HG03354 (cell line): ENCODE measurements around the gene SRMS.

Experiments used
- ATAC-seq: cut with Tn5 transposase; IDR thresholded peaks from one replicate; pipeline ENCODE4 v1.9.1; 2021; ENCODE audit warnings: mild to moderate bottlenecking; ENCODE audit not compliant: unreplicated experiment, poor library complexity, severe bottlenecking

The SRMS gene

DNA sequence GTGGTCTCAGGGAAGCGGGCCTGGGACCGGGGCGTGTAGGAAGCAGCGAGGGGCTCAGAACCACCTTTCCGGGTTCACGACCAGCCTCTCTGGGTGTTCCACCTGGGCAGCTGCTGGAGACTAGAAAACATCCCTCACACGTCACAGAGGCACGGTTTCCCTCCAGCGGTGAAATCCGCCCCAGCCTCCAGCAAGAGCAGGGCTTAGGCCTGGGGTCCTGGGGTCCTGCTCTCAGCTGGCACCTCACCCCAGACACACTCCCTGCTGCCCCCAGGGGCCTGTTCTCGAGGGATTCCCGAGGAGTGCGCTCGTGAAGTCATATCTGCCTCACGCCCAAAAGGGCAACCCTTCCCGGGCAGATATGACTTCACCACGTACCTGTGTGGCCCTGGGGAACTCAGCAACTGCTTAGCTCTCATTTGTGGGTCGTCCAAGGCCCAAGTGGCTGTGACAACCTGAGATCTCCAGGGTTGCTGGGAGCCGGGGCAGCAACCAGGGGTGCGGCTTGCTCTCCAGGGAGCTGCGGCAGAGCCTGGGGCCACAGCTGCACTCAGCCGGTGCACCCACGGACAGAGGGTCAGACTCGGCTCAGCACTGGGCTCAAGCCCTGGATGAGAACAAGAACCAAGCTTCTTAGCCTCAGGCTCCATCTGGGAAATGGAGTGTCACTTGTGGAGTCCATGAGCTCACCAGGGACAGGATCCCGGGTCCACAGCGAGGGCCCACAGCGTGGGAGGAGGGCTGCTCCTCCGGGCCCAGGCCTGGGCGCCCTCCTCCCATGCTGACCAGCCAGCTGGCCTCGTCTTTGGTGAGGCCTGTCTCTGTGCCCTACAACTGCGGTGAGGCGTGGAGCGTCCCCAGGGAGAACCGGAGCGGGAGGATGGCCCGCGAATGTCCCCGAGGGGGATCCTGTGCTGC lies 7.1 kb upstream of the SRMS start:
- ATAC-seq, result no peak

DNA sequence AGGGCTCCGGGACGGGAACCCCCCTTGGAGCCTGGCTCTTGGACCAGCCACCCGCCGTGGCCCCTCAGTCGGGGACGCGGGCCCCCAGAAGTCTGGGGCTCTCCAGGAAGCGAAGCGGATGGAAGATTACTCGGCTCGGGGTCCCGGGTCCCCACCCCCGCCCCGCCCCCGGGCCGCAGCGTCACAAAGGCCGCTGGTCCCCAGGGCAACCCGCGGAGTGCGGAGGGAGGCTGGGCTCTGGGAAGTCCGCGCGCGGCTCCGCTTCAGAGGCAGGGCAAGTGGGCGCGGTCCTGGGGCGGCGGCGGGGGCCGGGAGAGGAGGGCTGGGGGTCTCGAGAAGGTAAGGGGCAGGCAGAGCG lies 6.4 kb upstream of the SRMS start, which contains the start of gene FNDC11:
FNDC11 (plus strand) TSS at position 227 of the 358 bp plus-strand sequence. CDS start 1,505 bp downstream, outside the sequence.
- ATAC-seq, result peak; percentile 22

DNA sequence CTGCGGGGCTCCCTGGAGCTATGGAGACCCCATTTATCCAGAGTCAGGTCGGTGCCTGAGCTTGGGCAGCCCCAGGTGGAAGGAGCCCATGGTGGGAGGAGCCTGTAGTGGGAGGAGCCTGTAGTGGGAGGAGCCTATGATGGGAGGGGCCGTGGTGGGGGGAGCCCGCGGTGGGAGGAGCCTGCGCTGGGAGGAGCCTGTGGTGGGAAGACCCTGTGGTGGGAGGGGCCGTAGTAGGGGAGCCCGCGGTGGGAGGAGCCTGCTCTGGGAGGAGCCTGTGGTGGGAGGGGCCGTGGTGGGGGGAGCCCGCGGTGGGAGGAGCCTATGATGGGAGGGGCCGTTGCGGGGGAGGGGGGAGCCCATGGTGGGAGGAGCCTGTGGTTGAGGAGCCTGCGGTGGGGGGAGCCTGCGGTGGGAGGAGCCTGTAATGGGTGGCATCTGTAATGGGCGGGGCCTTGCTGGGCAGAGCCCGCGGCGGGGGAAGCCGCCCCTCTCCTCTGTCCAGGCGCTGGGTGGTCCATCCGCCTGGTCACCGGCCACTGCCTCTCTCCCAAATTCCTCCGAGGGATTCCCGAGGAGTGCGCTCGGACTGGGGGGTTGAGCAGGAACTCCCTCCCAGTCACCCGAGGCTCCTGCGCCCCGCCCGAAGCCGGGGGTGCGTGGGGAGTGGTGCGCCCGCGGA lies 5.8 kb upstream of the SRMS start:
- peak; percentile 49 for ATAC-seq

GRCh38 chr20:63552481-63553249 lies 5.1 kb upstream of the SRMS start:
- ATAC-seq, result peak; percentile 51

GRCh38 chr20:63551068-63551467 lies 3.5 kb upstream of the SRMS start:
- ATAC-seq, result no peak

GRCh38 chr20:63549679-63550282 lies 2.2 kb upstream of the SRMS start:
- no peak for ATAC-seq

GRCh38 chr20:63549019-63549418 lies 1.5 kb upstream of the SRMS start:
- ATAC-seq, result no peak

DNA sequence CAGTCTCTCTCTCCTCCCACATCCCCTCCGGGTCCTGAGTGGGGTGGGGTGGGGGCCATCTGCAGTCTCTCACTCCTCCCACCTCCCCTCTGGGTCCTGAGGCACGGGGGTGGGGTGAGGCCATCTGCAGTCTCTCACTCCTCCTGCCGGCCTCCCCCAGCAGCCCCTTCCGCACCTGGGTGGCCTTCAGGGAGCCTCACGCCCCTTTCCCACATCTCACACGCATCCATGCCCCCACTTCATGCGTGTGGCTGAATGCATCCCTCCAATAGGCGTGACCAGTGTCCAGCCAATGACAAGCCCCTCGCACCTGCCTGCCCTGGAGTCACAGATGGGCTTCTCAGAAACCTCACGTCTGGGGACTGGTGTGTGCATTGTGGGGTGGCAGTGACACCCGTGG lies 993 bp upstream of the SRMS start:
- ATAC-seq, result no peak

DNA sequence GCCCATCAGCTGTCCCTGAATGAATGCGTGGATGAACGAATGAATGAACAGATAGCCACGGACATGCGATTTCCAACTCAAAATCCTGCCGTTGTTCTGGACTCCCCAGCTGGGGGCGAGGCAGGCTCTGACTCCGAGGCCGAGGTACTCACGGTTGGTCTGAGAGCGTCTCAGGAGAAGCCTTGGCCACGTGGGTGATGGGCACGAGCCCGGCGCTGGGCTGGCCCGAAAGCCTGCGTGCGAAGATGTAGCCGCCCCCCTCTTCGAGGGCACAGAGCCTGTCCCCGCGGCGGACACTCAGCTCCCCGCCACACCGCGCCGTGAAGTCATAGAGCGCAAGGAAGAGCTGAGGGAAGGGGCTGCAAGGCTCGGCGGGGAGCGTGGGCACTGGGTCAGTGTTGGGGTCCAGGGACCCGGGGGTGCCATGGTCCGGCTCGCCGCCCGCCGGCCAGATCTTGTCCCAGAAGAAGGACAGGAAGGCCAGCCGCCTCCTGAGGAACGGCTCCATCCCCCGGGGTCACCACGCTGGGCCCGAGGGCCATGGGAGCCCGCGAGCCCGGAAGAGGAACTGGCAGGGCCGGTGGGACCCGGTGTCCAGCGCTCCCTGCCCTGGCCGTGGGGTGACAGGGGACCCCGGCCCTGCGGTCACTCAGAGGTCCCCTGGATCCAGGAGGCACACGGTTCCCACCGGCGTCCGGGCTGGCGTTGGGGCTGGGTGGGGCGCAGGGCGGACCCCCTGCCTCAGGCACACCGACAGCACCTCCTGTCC lies 409 bp downstream of the SRMS start:
- ATAC-seq, result no peak

DNA sequence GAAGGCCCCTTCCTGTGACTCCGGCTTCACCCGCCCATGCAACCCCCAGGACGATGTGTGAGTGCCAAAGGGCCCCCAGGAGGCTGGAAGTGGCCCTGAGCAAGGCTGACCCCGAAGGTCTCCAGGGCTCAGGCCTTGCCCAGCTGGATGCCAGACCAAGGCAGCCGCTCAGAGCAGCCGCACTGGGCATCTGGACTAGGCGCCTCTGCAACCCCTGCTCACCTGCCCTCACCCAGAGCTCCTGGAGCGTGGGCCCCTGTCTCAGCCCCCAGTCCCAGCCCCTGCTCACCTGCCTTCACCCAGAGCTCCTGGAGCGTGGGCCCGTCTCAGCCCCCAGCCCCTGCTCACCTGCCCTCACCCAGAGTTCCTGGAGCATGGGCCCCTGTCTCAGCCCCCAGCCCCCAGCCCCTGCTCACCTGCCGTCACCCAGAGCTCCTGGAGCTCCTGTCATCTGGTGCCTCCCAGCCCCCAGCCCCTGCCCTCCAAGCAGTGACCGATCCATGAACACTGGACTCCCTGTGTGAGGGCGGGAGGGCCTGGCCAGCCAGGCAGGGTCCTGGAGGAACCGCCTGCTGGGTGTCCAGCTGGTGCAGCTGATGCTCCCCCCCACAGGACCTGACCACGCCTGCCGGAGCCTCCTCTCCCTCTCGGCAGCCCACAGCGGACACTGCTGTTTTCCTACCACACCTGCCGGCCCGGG lies 1.1 kb downstream of the SRMS start:
- ATAC-seq, result no peak

DNA sequence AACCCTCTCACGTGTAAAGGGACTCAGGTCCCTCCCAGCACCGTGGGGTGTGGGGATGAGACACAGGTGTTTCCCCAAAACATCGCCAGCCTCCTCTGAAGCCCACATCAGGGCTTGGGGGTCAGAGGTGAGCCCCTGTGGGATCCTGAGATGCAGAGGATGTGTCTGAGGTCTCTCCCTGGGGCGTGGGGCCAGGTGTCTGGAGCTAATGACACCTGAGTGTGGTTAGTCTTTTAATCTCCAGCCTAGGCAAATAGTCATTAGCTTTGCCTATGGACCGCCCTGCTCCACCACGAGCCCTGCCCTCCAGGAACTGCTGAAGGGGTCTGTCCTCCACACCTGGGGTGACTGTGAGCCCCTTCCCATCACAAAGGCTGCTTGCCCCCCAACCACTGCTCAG lies 1.7 kb downstream of the SRMS start:
- ATAC-seq, result no peak

- no peak for ATAC-seq
Observed at GRCh38 chr20:63544958-63545516, 2.5 kb downstream of the SRMS start.

DNA sequence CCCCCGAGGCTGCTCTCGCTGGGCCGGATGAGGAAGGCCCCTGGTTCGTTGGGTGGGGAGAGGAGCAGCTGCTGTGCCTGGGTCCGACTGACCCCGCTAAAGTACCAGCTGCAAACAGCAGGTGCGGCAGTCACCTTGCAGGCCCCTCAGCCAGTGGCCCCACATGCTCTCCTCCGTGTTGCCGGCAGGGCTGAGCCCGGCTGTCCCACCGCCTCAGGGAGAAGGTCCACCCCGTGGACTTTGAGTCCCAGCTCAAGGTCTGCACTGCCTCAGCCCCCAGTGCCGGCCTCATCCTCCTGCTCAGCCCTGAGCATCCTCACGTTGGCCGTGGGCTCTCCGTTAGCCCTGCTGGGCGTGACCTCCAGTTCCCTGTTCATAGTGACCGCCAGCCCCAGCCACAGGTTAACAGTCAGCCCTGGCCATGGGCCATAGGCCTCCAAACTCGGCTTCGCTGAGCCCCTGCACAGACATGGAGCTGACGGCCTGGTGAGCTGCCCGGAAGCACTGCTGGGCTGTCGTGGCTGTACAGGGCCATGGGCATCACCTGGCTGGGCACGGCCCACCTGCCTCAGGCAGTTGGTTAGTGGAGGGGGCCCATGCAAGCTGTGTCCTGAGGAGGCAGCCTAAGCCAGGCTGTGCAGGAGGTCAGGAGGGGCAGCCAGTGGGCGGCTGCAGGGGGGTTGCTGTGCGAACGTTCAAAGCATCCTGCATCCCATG lies 3.1 kb downstream of the SRMS start:
- no peak for ATAC-seq

- no peak for ATAC-seq
Observed at GRCh38 chr20:63543733-63544132, 3.8 kb downstream of the SRMS start.

DNA sequence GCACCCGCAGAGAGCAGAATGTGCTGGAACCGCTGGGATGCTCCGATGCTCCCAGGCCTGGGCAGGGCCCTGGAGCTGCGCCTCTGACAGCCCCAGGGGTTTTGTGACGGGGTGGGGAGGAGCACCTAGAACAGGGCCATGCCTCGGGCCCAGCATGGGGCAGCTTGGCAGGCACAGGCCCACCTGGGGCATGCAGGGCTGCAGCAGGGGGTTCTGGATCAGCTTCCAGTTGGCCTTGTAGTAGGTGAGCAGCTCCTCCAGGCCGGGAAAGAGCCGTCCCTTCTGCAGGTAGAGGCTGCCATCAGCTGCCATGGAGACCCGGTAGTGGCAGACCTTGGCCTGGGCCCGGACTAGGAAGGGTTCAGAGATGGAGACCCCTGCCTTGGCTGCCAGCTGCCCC lies 4.4 kb downstream of the SRMS start:
- no peak for ATAC-seq

GRCh38 chr20:63542696-63543095 lies 4.9 kb downstream of the SRMS start:
- no peak for ATAC-seq

DNA sequence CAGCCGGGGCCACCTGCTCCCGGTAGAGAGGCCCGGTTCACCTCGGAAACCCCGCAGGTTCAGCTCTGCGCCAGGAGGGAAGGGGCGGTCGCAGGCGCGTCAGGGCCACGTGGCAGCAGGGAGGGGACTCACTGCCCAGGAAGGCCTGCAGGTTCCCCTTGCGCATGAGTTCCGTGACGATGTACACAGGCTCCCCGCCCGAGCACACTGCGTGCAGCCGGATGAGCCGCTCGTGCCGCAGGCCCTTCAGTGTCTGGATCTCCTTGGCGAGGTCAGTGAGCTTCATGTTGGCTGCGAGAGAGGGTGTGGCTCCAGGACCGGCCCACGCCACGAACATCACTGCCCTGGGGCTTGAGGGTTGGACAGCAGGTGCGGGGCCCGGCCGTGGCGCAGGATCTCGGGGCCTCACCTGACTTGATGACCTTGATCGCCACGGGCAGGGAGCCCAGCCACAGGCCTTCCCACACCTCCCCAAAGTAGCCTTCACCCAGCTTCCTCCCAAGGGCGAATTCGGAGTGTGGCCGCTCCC lies 5.5 kb downstream of the SRMS start:
- no peak for ATAC-seq

DNA sequence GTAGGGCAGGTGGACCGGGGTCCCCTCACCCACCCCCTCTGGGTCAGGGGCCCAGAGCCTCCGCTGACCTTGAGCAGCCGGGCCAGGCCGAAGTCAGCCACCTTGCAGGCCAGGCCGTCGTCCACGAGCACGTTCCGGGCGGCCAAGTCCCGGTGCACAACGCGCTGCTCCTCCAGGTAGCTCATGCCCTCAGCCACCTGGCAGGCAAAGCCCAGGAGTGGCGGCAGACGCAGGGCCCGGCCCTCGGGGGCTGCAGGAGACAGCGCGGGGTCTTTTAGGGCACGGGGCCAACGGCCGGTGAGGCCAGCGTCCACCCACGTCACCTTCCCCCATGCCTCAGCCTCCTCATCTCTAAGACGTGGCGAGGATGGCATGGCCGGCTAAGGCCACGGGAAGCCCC lies 6.2 kb downstream of the SRMS start:
- ATAC-seq, result no peak
